Measurements from ENCODE around the gene IPO13.

- no peak for TF ChIP-seq POLR2A (IDR thresholded peaks at IDR 0.05)
- TF ChIP-seq CTCF (IDR thresholded peaks at IDR 0.05), result no peak
Observed at GRCh38 chr1:43970502-43970901, 23.8 kb downstream of the IPO13 start.
